NCI-H2107 (cell line): ENCODE results near the gene RNASE8.

Source experiments
- DNase-seq: peaks from one replicate; lab custom pipeline; 2025; lab: John Stamatoyannopoulos, UW

Gene RNASE8

DNA sequence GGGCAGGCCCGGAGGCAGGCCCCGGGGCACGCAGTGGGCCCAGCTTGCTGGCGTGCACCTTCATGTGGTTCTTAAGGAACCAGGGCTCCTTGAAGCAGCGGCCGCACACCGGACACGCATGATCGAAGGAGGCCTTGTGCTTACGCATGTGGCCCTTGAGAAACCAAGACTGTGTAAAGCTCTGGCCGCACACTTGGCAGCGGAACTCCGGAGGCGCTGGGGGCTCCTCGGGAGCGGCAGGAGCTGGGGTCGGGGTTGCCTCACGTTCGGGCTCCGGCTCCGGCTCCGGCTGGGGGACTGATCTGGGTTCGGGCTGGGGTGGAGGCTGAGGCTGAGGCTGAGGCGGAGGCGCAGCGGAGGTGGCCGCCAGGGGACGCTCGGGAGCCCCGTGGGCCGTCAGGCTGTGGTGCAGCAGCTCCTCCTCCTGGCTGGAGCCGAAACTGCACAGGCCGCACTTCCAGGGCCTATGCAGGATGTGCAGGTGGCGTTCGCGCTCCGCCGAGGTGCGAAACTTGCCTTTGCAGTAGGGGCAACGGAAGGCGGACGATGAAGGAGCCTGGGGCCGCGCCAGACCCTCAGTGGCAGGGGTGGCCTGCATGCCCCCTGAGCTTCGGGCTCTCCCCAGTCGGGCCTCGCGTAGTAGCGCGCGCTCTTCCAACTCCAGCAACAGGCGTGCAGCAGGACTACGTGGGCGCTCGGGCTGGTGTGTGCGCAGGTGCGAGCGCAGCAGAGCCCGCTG lies 34.8 kb downstream of the RNASE8 start:
- DNase-seq, result peak; percentile 54

DNA sequence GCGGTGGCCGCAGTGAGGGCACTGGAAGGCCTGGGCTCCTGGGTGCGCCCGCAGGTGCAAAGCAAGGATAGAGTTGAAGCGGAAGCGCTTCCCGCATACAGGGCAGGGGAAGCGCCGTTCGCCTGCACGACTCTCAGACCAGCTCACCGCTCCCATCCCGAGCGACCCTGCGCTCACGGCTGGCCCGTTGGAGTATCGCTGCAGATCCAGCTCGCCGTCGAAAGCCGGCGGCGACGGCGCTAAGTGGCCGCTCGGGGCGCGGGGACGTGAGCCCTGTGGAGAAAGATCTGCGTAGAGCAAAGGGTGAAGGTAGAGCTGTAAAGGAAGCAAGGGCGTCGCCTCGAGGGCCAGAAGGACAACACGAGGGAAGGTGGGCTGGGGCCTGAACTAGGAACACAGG lies 35.4 kb downstream of the RNASE8 start:
- DNase-seq, result no peak

DNA sequence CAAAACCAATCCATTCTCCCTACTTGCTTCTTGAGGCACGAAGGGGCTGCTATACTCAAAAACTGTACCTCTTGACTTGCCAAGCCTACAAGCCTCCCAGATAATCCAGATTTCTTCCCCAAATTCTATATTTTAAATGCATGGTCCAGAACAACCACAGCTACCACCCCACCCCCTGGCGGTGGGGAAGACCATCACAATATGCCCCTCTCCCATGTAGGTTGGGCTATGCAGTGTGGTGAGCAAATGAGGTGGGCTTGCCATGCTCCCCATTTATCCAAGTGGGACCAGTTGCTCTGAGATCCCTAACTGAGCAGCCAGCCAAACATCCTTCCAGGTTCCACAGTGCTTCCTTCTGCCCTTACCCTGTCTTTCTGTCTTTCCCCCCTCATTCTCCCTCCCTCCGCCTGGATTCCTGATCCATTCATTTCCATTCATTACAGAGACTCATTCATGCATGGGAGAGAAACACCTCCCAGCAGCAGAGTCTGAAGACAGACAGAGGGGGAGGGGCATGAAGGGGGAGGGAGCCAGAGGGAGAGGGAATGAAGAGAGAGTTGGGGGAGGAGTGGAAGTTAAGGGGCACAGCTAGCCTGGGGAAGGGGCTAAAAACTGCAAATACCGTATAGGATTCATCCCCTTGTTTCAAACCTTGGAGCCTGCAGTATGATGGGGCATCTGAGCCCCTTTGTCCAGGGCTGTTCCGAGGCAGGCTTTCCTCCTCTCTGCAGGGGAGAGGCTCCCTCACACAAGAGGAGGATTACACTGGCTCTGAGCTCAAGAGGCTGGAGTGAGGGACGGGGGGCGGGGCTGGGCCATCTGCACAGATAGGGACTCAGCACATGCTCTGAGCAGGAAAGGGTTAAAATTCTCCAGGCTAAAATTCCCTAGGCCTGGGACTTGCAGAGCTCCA lies 36.4 kb downstream of the RNASE8 start:
- peak; percentile 42 for DNase-seq

DNA sequence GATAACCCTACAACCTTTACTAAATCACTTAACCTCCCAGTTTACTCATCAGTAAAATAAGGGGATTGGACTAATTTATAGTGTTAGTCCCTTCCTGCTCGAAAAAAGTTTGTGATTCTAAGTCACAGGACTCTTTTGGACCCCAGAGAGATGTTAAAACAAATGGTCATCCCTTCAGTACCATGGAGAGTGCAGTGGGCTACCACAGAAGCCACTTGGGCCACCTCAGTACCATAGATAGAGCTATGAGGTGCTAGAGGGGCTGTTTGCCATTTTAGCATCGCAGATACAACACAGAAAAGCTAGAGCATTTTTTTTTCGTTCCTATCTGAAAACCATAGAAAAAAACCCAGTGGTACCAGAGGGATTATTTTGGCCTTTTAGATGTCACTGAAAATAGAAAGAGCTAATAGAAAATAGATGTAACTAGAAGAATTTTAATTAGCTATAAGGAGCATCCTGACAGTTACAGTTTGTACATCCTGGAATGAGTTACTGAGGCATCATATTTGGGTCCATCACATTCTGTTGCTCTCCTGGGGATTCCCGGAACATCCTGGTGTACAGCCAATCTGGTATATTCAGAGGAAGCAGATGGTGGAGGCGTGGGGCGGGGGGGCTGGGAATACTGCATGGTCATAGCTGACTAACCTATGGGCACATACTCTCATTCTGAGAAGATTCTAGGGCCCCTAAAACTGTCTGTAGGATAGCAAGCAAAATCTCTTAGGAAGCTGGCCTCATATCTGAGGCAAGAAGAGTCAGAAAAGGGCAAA lies 38.0 kb downstream of the RNASE8 start:
- no peak for DNase-seq

DNA sequence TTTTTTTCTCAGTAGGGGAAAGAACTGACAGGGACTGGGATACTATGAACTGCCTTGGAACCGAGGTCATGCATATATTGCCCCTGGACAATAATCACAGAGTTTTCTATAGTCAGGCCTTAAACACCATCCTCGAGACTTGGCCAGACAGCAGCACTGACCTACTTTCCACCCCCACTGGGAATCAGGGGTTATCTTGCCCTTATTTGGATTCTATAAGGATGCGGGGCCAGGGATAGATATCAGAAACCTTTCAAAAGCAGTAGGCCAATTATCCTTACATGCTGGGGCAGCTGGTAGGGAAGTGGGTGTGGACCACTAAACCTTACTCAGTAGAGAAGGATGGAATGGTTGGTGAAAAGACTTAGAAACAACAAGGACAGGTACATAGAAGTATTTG lies 38.8 kb downstream of the RNASE8 start:
- no peak for DNase-seq

DNA sequence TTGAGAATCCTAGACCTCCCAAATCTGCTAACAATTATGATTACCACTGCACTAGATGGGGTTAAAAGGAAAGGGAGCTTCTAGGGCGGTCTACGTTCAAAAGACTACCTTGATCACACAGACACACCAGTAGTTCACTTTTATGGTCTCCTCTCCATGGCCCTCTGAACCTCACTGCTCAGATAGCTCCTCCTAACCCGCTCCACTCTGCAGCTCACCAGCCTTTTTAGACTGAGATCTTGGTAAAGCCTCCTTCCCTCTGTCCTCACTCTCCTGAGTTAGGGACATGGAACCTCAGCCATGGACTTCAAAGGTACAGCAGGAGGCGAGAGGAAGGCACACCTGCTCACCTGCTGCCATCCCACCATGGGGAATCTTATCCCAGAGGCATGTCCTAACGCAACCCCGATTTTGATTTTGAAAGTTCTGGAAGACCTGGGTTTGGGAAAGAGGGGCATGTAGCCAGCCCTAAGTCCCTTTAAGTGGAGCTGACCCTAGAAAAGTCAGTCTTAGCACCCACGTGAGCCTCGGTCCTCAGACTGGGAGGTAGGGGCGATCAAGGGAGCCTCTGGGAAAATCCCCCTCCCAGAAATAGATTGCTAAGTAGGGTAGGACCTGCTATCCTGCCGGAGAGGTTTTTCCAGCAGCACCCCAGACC lies 39.5 kb downstream of the RNASE8 start:
- DNase-seq, result no peak

DNA sequence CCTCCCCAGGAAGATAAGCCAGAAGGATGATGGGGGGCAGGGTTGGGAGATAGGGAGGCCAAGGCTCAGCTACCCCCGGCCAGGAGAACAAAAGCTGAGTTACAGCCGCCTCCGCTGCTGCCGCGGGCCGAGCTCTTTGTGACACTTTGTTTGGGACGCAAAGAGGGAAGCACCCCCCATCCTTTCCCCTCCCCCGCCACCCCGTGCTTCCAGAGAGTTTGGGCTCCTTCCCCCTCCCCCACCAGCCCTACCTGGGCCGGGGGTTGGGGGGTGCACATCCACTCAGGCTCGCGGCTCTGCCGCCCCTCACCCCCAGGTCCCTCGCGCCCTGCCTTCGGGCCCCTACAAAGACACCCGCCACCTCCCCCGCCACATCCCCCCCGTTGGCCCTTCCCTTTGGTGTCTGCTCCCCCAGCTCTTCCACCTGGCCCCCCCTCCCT lies 40.0 kb downstream of the RNASE8 start:
- no peak for DNase-seq

DNA sequence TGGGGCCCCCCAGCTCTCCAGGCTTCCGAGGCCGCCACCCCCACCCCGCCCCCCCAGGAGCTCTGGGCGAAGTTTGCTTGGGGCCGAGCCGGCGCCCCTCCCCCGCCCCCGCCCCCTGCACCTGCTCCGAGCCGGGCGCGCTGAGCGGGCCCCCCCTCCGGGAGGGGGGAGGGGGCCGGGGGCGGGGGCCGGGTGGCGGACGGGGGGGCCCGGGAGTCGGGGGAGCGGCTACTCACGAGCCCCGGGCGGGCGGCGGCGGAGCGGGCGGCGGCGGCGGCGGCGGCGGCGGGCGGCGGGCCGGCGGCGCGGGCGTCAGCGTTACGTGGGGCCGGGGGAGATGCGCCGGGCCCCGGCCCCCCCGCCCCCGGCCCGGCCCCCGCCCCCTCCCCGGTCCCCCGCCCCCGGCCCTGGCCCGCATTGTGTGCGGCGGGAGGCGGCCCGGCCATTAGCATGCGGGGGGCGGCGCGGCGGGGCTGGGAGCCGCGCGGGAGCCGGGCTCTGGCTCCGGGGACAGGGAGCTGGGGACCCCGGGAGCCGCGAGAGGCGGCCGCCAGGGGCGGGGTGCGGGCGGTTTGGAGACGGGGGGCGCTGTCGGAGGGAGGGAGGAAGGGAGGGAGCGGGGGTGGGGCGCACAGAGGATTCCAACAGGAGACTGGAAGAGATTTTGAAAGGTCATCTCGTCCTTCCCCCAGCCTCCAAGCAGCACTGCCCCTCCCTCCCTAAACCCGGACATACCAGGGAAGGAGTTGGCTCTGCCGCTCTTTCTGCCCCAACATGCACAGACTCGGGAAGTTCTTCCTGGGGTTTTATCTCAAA lies 40.7 kb downstream of the RNASE8 start, which contains the start of gene ZNF219:
ZNF219 (minus strand) TSS at position 580 of the 816 bp plus-strand sequence. CDS start 5,064 bp downstream, outside the sequence.
- no peak for DNase-seq

DNA sequence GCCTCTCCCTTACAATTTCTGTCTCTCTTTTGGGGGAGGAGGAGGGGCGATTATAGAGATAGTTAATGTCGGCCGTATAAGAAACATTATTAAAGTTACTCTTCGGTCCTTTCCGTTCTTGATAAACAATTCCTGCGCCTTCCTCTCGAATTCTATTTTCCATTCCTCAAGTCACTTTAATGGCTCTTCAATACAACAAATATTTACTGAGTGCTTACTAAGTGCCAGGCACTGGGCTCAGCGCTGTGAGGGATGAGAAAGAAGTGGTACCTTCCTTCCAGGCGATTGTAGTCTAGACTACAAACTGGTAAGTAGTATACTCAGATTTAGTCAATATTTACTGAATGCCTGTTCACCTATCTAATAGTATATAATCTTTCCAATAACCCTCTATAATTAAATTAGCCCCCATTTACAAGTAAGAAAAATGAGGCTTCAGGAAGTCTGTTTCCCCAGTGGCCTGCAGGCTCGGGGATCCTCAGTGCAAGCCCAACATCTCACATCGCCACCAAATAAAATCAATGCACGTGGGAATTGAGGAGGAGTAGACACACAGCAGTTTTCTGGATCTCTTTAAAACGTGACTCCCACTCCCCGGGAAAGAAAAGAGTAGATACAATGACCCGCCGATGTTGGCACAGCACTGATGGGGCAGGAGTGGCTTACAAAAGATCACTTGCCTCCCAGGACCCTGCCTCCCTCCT lies 41.4 kb downstream of the RNASE8 start:
- DNase-seq, result no peak

DNA sequence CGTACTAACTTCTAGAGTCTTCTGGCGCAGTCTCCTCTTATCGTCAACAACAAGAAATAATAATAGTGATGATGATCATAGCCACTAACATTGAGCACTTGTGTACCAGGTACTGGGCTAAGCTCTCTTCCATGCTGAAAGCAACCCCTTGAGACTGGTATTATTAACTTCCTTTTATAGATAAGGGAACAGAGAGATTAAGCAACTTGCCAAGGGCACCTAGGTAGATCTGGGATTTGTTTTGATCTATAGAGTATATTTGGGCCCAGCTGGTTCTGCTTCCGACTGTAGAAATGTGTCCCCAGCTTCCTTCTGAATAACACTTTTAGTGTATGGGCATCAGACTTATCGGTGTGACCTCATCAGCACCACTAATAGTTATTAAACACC lies 42.0 kb downstream of the RNASE8 start:
- DNase-seq, result no peak

DNA sequence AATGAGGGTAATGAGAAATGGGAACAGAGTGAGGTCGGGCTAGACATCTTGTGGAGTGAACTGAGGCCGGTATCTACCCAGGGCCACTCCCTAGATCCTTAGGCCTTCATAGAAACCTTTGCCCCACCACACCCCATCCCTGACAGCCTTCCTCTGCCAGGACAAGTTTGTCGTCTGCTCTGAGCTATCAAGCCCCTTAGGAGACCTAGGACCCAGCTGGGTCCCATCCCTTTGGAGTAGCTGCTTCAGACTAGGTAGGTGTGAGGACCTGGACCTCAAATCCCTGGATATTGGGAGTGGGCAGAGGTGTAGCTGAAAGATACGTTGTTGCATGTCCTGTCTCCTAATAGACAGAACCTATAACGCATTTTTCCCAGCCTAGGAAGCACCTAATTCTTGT lies 43.3 kb downstream of the RNASE8 start, which contains the start of gene TMEM253:
TMEM253 (plus strand) TSS at position 136 of the 400 bp plus-strand sequence. CDS start 278 bp downstream, outside the sequence.
- DNase-seq, result no peak

DNA sequence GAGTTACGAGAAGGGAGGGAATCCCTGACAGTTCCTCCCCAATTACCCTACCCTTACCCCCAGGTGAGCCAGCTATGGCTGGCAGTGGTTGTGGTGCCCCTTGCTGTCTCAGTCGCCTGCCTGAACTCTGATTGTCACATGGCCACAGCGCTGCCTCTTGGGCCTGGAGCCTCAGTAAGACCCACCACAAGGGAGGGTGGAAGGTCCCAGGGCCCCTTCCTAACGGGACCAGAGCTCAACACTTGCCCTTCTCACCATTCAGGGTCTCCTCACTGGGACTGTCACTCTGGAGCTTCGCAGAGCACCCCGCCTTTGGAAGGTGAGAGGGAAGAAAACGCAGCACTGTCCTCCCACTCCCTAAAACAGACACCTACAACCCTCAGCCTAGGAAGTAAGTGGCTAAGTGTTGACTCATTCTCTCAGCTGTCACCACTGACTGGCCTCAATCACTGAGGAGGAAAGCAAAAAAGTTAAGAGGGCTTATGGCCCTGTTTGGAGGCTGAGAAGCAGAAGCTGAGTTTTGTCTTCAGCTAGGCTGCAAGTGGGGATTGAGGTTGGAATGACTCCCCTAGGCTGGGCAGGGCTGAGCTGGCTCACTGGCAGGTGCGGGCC lies 44.3 kb downstream of the RNASE8 start:
- DNase-seq, result no peak

DNA sequence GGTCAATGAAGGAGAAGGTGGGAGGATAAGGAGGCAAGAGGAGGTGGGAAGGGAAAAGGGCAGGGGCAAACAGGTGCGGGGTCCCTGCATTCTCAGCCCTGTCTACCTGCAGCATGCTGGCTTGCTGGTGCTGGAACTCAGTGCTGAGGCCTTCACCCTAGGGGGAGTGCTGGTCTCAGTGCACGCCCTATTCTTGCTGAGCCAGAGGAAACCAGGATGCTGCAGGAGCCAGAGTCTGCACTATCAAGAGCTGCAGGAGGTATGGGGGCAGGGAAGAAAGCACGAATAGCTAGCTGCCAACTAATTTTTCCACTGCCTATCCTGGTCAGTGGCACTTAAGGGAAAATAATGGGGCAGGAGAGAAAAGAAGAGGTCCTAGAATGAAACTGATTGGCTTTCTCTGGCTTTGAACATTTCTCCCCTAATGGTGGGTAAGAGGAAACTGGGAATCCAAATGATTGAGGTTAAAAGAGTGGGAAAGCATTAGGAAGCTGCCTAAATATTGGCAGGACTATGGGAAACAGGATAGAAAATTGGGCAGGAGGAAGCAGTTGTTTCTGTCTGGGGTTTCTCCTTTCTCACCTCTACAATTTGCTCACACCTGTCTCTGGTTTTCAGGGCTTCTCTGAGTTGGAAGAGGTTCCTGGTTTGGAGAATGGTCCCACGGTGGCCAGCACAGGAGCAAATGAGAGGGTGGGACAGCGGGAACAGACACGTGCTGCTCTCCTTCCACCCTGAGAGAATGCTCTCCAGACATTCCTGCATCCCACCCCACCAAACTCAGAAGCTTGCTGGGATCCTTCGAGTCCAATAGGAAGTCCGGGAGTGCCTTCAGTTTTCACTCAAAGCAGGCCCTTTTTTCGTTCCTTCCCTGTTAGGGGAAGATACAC lies 45.1 kb downstream of the RNASE8 start:
- DNase-seq, result no peak

DNA sequence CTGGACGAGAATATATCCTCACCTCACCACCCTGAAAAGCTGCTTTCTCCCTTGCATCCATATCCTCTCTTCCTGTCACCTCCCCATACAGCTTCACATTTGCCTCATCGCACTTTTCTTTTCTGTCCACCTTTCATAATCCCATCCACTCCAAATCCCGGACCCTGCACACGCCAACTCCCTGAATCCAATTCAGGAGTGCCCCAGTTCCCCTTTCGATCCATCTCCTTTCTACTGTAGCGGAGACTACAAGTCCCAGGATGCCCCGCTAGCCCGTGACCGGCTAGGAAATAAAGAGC lies 45.7 kb downstream of the RNASE8 start:
- DNase-seq, result no peak

DNA sequence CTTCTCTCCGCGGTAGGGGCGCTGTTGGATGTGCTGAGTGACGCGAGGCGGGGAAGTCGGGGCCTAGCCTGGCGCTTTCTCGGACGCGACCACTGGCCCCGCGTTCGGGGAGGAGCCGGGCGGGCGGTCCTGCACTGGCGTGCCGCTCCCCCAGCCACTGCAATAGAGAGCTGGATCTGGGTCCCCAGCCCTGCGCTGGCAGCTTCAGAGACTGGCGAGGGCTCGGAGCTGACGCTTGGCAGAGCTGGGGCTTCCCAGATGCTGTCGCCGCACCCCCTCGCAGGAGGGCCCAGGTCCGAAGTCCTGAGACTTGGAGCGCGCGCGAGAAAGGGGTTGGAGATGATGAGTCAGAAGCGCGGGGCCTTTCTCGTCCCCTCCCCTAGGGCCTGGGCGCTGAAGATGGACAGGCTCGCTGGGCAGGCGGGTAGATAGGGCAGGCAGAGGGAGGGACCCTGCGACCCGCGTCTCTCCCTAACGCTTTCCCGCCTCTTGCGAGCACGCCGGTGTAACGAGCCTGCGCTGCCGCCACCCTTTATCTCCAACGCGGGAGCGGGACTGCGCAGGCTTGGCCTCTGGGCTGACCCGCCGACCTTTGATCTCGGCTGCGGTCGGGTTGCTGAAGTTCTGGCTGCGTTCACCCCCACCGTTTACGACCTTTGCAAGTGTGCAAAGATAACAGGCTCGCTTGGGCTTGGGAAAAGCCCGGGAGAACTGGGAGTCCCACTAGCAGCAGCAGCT lies 46.3 kb downstream of the RNASE8 start:
- peak; percentile 97 for DNase-seq

DNA sequence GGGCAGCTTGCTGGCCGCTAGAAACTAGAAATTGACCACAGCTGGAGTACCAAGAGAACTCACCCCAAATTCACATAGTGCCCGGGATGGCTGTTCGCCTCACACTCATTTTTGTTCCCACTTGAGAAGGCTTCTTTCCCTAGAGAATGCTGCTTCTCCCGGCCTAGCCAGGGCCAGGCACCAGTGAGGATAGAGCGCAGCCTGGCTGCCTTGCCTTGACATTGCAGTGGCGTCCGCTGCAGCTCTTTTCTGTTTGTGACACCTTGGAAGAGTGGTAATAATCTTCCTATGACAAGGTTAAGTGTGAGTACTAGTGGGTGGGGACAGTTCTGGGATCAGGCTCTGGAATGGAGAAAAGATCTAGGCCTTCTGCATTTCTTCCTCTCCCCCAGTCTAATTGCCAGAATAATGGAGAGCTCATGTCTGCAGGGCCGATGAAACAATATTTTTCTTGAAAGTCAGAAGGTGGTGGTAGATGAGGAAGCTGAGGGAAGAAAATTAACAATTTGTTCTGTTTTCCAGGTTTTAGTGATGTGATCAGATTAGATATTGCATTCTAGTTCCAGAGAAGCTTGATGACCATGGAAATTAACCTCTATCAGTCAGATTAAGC lies 46.9 kb downstream of the RNASE8 start:
- DNase-seq, result peak; percentile 91

DNA sequence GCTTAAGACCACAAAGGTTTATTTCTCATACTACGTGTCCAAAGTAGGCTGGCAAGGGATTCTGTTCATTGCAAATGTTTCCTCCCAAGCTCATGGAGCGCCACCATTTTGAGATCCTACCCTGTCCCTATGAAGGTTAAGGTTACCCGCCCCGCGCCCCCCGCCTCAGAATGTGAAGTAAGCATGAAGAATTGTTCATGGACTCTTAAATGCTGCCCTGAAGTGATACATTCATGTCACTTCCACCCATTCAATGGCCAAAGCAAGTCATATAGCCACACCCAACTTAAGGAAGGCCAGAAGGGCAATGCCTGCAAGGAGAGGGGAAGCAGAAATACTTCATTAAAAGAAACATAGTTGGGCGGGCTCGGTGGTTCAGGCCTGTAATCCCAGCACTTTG lies 47.5 kb downstream of the RNASE8 start:
- no peak for DNase-seq

DNA sequence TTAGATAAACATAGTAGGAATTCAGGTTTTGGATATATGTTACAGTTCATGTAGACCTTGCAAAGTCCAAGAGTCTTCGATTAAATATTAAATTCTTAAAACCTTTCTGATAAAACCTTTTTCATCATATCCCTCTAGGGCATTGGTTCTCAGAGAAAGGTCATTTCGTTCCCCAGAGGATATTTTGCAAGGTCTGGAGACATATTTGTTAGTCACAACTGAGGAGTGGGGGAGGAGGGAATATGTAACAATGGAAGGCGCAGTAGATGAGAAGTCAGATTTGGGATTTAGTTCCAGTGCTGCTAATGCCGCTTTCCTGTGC lies 48.5 kb downstream of the RNASE8 start:
- no peak for DNase-seq
